CD14-positive monocyte (primary cell): Measurements from ENCODE around the gene RUNX2. TPM values are rescaled to one million over a fixed set of nuclear protein-coding genes. Genes with fewer than 3 reads are reported as not detected.

ENCODE experiments used
- DNase-seq, 3 donors: peaks; one replicate each; pipeline ENCODE4 v3.0.0-alpha.2; 2011 to 2022
- H2AFZ ChIP-seq: 2 replicates; pipeline ENCODE4 v1.6.0; 2012; ENCODE audit warnings: mild to moderate bottlenecking, low read depth, low read length, inconsistent platforms; ENCODE audit not compliant: insufficient read depth, poor library complexity, severe bottlenecking
- H3K27ac ChIP-seq, 2 donors: 1 replicate in 1 of 2; 2 replicates in 1 of 2; pipeline ENCODE4 v1.5.1; 2012 to 2013; ENCODE audit warnings: low read length in 2 of 2, control low read depth in 1 of 2, inconsistent platforms in 1 of 2, low read depth in 1 of 2, mild to moderate bottlenecking in 1 of 2
- H3K27me3 ChIP-seq, 2 donors: one replicate each; pipeline versions ENCODE4 v1.6.0 to v1.6.1; 2011 to 2013; ENCODE audit warnings: low read length in 2 of 2; ENCODE audit not compliant: control insufficient read depth in 2 of 2, insufficient read depth in 2 of 2
- H3K36me3 ChIP-seq, 2 donors: replicated peaks in 1 of 2; 1 replicate in 1 of 2; 2 replicates in 1 of 2; pipeline versions ENCODE4 v1.5.1 to v1.6.1; 2012 to 2013; ENCODE audit warnings: low read length in 2 of 2, control low read depth in 1 of 2, inconsistent platforms in 1 of 2, mild to moderate bottlenecking in 1 of 2; ENCODE audit not compliant: insufficient read depth in 2 of 2, control insufficient read depth in 1 of 2
- H3K4me1 ChIP-seq, 2 donors: 1 replicate in 1 of 2; 2 replicates in 1 of 2; pipeline versions ENCODE4 v1.5.1 to v1.6.1; 2012 to 2013; ENCODE audit warnings: low read length in 2 of 2, control low read depth in 1 of 2, inconsistent platforms in 1 of 2, mild to moderate bottlenecking in 1 of 2, moderate library complexity in 1 of 2; ENCODE audit not compliant: insufficient read depth in 2 of 2, control insufficient read depth in 1 of 2
- H3K4me2 ChIP-seq: replicated peaks from 2 replicates; pipeline ENCODE3; 2012; ENCODE audit warnings: low read length, moderate library complexity, mild to moderate bottlenecking; ENCODE audit not compliant: poor library complexity, severe bottlenecking; ENCODE audit errors: extremely low read depth
- H3K4me3 ChIP-seq, 3 experiments: fragments of 200-600 bp in 1 of 3; sonication (generic) in 1 of 3; replicated peaks in 1 of 3; 1 replicate in 2 of 3; 2 replicates in 1 of 3; pipeline ENCODE4 v1.5.1; 2011 to 2013; ENCODE audit warnings: low read length in 3 of 3, mild to moderate bottlenecking in 3 of 3, control low read depth in 2 of 3, low read depth in 2 of 3, inconsistent platforms in 1 of 3, moderate library complexity in 1 of 3
- H3K79me2 ChIP-seq: 2 replicates; pipeline ENCODE4 v1.6.0; 2012; ENCODE audit warnings: mild to moderate bottlenecking, control low read depth, inconsistent platforms, low read length, moderate library complexity; ENCODE audit not compliant: insufficient read depth
- H3K9ac ChIP-seq: 2 replicates; pipeline ENCODE4 v1.6.0; 2017; ENCODE audit warnings: low read length, mild to moderate bottlenecking; ENCODE audit not compliant: insufficient read depth, poor library complexity, severe bottlenecking
- H3K9me3 ChIP-seq, 2 donors: replicated peaks in 1 of 2; 1 replicate in 1 of 2; 2 replicates in 1 of 2; pipeline versions ENCODE4 v1.5.1 to v1.6.1; 2012 to 2013; ENCODE audit warnings: low read length in 2 of 2, control low read depth in 1 of 2; ENCODE audit not compliant: control insufficient read depth in 1 of 2, insufficient read depth in 1 of 2
- H4K20me1 ChIP-seq: 2 replicates; pipeline ENCODE4 v1.6.0; 2012; ENCODE audit warnings: mild to moderate bottlenecking, low read length, control low read depth, moderate library complexity; ENCODE audit not compliant: insufficient read depth
- H3K27ac Mint-ChIP-seq, 7 donors: one replicate each; pipeline ENCODE4 v1.8.0; 2020; ENCODE audit warnings: mild to moderate bottlenecking in 7 of 7, mixed read lengths in 7 of 7, moderate library complexity in 6 of 7, inconsistent platforms in 2 of 7
- H3K27me3 Mint-ChIP-seq, 3 donors: one replicate each; pipeline ENCODE4 v1.8.0; 2021 to 2022; ENCODE audit warnings: low read depth in 3 of 3, mild to moderate bottlenecking in 3 of 3, mixed read lengths in 3 of 3, moderate library complexity in 3 of 3, inconsistent platforms in 1 of 3
- H3K36me3 Mint-ChIP-seq, 2 donors: one replicate each; pipeline ENCODE4 v1.8.0; 2020; ENCODE audit warnings: mixed read lengths in 2 of 2, inconsistent platforms in 1 of 2, mild to moderate bottlenecking in 1 of 2
- H3K4me1 Mint-ChIP-seq: one replicate; pipeline ENCODE4 v1.8.0; 2020; ENCODE audit warnings: mild to moderate bottlenecking, mixed read lengths
- H3K4me3 Mint-ChIP-seq, 2 donors: one replicate each; pipeline ENCODE4 v1.8.0; 2020; ENCODE audit warnings: mild to moderate bottlenecking in 2 of 2, mixed read lengths in 2 of 2, moderate library complexity in 1 of 2
- H3K9me3 Mint-ChIP-seq, 7 donors: one replicate each; pipeline ENCODE4 v1.8.0; 2020 to 2022; ENCODE audit warnings: mixed read lengths in 7 of 7, mild to moderate bottlenecking in 6 of 7, moderate library complexity in 6 of 7, inconsistent platforms in 2 of 7
- WGBS: methylation state at CpG from one replicate; pipeline ENCODE4 v1.1.5; 2013; ENCODE audit warnings: missing lambda C conversion rate; ENCODE audit not compliant: insufficient coverage; 5-methylcytosine and 5-hydroxymethylcytosine counted together
- intact Hi-C, 2 donors: fragments of 100-400 bp; cut with micrococcal nuclease; formaldehyde crosslinking; loops; one replicate each; pipeline versions ENCODE4 v1.15.0 to v1.15.1; 2023
- polyA plus RNA-seq, 3 donors: library from polyadenylated mRNA; depleted of rRNA in 1 of 3; unstranded in 2 of 3; stranded (reverse) in 1 of 3; fragments of 300-500 nt in 2 of 3; fragments of >200 nt in 1 of 3; fragmentation: Illumina TruSeq in 2 of 3; gene quantifications; 1 replicate in 2 of 3; 2 replicates in 1 of 3; pipeline ENCODE4 v1.2.3, GENCODE V29; 2012 to 2021
- TF ChIP-seq, protein P1 (sequence below): fragments of 200-600 bp; IDR thresholded peaks from one replicate; pipeline ENCODE4 v1.8.0; 2022; ENCODE audit warnings: antibody characterized with exemption, mild to moderate bottlenecking

Gene RUNX2
- polyA plus RNA-seq, 3 donors, result 1.3 to 5.0 (median 2.5) TPM

DNA sequence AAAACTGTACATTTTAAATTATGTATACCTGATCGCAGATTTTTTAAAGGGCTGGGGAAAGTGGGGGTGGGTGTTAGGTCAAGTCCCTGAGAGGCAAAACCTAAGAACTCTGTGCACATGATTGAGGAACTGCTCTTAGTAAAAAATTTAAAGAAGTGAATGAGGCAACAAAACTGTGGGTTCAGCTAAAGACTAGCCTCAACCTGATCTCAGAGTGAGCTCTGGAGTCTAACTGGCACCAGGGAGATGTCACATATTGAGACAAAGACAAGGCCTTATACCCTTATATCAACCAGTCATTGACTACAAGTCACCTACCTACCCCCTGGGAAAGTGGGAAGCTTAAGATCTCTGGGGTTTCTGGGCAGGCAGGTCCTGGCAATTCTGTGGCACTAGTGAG lies 27.4 kb upstream of the RUNX2 start:
- no peak for DNase-seq
- H3K4me1 Mint-ChIP-seq, result peaks cover 11% of the 10 kb centered on the region
- H3K9me3 ChIP-seq, result peaks cover 0 to 2% of the 10 kb centered on the region in 2 donors
- H3K9me3 Mint-ChIP-seq, result peaks cover 0 to 8% (median 4%) of the 10 kb centered on the region in 7 donors
- no peak overlapping the region for H3K4me2 ChIP-seq
- 100% methylated on average over 1 of the region's 1 CpG for whole genome bisulfite sequencing
- H3K27me3 Mint-ChIP-seq, result no peaks in the 10 kb centered on the region
- no peak overlapping the region for H3K9ac ChIP-seq
- H3K27me3 ChIP-seq, result no peaks in the 10 kb centered on the region
- H4K20me1 ChIP-seq, result no peaks in the 10 kb centered on the region
- H3K36me3 Mint-ChIP-seq, result peaks cover 0 to 6% of the 10 kb centered on the region in 2 donors
- TF ChIP-seq, protein P1, sequence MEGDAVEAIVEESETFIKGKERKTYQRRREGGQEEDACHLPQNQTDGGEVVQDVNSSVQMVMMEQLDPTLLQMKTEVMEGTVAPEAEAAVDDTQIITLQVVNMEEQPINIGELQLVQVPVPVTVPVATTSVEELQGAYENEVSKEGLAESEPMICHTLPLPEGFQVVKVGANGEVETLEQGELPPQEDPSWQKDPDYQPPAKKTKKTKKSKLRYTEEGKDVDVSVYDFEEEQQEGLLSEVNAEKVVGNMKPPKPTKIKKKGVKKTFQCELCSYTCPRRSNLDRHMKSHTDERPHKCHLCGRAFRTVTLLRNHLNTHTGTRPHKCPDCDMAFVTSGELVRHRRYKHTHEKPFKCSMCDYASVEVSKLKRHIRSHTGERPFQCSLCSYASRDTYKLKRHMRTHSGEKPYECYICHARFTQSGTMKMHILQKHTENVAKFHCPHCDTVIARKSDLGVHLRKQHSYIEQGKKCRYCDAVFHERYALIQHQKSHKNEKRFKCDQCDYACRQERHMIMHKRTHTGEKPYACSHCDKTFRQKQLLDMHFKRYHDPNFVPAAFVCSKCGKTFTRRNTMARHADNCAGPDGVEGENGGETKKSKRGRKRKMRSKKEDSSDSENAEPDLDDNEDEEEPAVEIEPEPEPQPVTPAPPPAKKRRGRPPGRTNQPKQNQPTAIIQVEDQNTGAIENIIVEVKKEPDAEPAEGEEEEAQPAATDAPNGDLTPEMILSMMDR, result no peak
- no peaks in the 10 kb centered on the region for H3K79me2 ChIP-seq
- H3K4me1 ChIP-seq, result no peaks in the 10 kb centered on the region
- intact Hi-C loops, result no loop called here
- no peak overlapping the region for H3K4me3 ChIP-seq
- no peaks in the 10 kb centered on the region for H3K36me3 ChIP-seq
- no peak overlapping the region for H3K27ac ChIP-seq
- no peak overlapping the region for H3K4me3 Mint-ChIP-seq
- peak overlapping the region in 2 of 7 donors; percentile 17 to 39 for H3K27ac Mint-ChIP-seq
- H2AFZ ChIP-seq, result no peak overlapping the region

DNA sequence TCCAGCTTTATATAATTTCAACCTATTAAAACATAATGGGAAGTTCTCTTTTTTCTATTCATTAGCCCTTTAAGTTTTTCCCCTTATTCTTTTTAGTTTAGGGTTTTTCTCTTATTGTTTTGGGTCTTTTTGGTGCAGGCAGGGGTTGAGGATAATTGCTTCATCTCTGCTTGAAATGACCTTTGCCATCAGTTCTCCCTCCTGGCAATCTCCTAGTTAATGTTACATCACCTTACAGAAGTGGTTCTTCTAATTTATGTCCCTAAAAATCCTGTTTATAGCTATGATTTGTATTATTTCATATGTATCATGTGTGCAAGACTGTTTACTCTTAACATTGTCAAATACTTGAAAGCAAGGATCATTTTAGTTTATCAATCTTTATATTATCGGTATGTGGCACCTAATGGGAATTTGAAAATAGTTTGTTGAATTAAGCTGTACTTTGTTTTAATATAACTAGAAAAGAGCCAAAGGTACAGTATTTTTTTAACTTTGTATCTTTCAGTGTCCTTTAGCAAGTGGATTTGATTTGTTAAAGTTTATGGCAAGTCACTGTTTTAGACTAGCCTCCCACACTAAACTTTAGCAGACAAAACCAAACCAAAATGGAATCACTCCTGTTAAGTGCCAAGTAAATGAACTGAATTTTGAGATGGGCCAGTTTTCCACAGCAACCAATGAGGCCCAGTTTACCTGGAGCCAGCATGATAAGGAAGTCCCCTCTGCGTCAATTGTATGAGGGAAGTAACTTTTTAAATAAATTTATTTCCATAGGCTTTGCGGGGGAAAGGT lies 26.6 kb upstream of the RUNX2 start:
- H2AFZ ChIP-seq, result no peak overlapping the region
- Mint-ChIP-seq H3K27ac (no peak overlapping the region), H3K4me1 (peaks cover 11% of the 10 kb centered on the region), H3K9me3 (peaks cover 1 to 16% (median 9%) of the 10 kb centered on the region in 7 donors), H3K36me3 (peaks cover 0 to 6% of the 10 kb centered on the region in 2 donors), H3K27me3 (no peaks in the 10 kb centered on the region), H3K4me3 (no peak overlapping the region)
- H3K4me3 ChIP-seq, result no peak overlapping the region
- TF ChIP-seq, protein P1, result no peak
- H3K4me2 ChIP-seq, result no peak overlapping the region
- peaks cover under 1 to 10% of the 10 kb centered on the region in 2 donors for H3K9me3 ChIP-seq
- intact Hi-C loops, result no loop called here
- WGBS, result 0% methylated on average over 1 of the region's 3 CpGs
- H3K27me3 ChIP-seq, result no peaks in the 10 kb centered on the region
- DNase-seq, result no peak
- H3K36me3 ChIP-seq, result no peaks in the 10 kb centered on the region
- no peaks in the 10 kb centered on the region for H3K79me2 ChIP-seq
- H3K9ac ChIP-seq, result no peak overlapping the region
- H3K27ac ChIP-seq, result no peak overlapping the region
- H4K20me1 ChIP-seq, result no peaks in the 10 kb centered on the region
- H3K4me1 ChIP-seq, result no peaks in the 10 kb centered on the region
